GM21381 (cell line): ENCODE data around the gene DBNL.
"Not testable (repeated sequence)": the region's sequence is repeated elsewhere in the genome, so short reads cannot be mapped to it uniquely, and the experiment has no call there.

Source experiments
- ATAC-seq: cut with Tn5 transposase; IDR thresholded peaks from one replicate; pipeline ENCODE4 v1.9.1; 2021; ENCODE audit warnings: mild to moderate bottlenecking, moderate library complexity; ENCODE audit not compliant: unreplicated experiment

Gene DBNL

DNA sequence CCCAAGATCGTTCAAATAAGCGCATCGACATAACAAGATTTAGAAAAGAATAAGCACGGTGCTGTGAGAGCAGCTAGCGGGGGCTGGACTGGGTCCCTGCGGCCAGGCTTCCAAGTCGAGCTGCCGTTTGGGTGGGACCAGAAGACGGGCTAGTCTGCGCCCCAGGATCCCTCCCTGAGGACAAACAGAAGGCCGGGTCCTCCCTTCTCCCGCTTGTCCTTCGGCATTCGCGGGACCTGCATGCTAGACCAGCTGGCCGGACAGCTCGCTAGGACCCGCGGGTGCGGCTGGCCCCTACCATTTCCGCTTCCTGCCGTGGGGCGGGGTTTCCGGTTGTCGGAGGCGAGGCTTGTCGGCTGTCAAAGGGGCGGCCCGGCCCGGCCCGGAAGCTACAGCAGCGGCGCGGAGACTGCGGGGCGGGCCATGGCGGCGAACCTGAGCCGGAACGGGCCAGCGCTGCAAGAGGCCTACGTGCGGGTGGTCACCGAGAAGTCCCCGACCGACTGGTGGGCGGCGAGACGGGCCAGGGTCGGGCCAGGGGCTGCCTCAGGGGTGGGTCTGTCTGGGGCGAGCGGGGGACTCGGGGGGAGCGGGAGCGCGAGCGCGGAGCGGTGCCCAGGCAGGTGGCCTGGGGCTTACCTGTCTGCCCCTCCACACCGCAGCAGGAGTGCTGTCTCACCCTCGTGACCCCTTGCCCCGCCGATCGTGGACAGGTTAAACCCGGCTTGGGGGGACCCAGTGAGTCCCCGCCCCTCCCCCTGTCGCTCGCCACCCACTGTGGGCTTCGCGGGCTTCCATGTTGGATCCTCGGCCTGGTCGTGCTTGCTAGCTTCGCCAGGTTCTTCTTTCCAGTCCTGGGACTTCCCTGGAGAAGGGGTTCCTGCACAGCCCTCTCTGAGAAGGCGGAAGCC is at the start of gene DBNL:
Gene DBNL (plus strand): TSS at position 388 of the 911 bp plus-strand sequence. CDS start 36 bp downstream, at position 424.
- ATAC-seq = peak; percentile 61

DNA sequence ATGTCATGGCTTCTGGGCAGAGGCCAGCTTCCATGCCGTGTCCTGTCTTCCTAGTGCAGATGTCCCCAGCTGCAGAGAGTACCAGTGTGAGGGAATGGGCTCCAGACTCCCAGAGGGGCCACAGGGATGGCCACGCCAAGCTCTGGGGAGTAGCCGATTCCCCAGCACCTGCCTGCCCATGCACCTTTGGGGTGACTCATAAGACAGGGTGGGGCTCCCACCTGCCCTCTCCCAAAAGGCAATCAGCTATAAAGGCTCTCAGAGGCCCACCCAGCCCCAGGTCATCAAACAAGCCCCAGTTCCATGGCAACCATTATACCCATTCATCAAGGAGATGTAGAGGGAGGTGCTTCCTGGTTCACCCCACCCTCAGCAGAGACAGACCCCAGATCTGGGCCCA is 47.0 kb upstream of the DBNL start, which contains the start of gene SPDYE1:
Gene SPDYE1 (plus strand): TSS at position 366 of the 400 bp plus-strand sequence. CDS start 2,053 bp downstream, outside the sequence.
- not testable (repeated sequence) for ATAC-seq

DNA sequence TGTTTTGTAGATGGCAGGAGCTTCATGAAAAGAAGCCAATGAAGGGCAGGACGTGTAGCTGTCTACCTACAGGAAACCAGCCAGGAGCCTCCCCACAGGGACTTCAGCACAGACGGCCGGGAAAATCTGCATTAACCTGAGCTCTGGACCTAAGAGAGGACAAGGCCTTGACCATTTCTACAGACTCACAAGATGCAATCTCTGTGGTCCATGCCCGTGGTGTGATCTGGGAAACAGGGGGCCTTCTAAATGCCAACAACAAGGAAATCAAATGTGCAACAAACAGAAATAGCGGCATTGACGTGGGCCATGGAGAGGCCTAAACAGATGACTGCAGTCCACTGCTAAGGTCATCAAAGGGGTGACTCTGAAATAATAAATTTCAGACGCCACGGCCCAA is 32.4 kb upstream of the DBNL start:
- ATAC-seq = not testable (repeated sequence)

DNA sequence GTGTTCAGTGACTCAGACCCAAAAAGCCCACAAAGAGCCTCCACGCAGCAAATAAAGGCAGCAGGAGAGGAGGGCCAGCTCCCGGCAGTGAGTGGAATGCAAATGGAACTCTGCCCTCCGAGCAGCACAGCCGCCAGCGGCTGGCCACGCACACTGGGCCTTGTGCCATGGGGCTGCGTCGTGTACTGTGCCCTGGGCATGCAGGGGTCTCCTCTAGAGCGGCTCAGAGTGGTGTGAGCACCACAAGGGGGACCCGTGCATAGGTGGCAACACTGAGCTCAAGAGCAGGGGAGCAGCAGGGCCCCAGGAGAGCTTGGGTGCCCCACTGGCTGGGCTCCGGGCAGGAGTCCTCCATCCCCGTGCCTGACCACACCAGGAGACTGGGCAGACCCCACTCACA is 29.4 kb upstream of the DBNL start:
- not testable (repeated sequence) for ATAC-seq

DNA sequence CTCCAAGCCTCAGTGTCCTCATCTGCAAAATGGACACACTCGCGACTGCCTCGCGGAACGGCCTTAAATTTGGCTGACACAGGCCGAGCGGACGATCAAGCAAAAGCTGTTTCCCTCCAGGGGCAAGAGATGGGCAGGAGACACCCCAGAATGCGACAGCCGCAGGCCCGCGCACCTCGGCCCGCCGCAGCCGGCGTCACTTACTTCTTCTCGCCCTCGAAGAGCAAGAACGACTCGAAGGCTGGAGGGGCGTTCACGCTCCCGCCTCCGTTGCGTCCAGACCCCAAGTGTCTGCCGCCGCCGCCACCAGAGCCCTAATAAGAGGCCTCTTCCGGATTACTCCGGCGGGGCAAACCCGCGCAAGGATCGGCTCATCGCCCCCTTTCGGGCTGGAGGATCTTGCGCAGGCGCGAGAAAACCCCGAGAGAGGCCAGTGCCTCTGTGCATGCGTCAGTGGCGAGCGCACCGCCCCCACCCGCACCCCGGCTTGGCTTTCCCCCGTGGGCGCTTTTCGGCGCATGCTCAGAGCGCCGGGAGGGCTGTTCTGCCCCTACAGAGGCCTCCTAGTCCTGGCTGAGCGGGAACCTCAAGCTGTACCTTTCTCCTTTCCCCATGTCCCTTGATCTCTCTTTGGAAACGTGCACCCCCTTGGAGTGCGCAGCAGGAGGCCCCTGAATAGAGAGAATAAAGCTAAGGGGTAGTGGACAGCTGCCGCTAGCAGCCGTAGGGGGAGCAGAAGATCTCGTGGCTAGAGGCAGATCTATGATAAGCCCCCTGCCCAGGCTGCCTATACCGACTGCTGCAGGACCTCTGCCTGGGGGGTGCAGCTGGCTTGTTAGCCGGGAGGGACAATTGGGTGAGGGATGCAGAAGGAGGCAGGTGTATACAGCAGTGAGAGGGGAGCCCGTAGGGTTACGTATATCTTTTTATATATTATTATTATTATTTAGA is 25.4 kb upstream of the DBNL start:
- ATAC-seq = peak; percentile 96

DNA sequence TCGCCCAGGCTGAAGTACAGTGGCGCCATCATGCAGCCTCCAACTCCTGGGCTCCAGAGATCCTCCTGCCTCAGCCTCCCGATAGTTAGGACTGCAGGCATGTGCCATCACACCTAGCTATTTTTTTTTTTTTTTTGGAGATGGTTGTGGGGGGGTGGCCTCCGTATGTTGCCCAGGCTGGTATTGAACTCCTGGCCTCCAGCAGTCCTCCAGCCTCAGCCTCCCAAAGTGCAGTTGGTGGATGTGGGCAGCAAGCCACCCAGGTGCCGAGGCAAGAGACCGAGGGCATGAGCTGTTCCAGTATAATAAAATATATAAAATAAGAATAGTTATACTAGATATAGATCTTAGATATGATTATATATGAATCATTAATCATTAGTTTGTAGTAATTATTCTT is 24.7 kb upstream of the DBNL start:
- not testable (repeated sequence) for ATAC-seq

DNA sequence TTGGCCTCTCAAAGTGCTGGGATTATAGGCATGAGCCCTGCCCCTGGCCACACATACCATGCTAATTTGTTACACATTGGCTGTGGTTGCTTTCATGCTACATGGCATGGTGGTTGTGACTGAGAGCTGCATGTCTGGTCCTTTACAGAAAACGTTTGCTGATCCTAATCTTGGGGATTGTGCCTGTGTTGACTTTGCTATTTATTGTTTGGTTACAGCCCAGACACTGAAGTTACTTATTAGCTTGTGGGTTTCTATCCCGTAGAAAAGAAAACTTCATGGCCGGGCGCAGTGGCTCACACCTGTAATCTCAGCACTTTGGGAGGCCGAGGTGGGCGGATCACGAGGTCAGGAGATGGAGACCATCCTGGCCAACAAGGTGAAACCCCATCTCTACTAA is 22.4 kb upstream of the DBNL start:
- ATAC-seq = not testable (repeated sequence)

DNA sequence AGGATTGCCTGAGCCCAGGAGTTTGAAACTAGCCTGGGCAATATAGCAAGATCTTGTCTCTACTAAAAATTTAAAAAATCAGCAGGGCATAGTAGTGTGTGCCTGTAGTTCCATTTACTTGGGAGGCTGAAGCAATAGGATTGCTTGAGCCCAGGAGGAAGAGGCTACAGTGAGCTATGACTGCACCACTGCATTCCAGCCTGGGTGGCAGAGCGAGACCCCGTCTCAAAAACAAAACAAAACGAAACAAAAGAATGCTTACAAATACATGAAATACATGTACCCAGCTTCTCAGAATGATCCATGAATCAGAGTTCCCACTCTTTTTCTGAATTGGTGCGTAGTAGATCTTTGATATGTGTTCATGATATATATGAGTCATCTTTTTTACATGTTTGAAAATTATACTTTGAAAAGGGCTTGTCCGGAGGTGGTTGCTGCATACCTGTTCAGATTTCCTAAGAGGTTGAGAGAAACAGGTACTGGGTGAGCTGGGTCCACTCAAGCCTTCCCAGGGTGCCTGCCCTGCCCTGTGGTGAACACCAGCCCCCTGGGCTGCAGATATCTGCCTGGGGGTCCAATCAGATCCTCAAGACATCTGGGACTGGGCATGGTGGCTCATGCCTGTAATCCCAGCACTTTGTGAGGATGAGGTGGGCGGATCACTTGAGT is 21.6 kb upstream of the DBNL start:
- ATAC-seq = not testable (repeated sequence)

DNA sequence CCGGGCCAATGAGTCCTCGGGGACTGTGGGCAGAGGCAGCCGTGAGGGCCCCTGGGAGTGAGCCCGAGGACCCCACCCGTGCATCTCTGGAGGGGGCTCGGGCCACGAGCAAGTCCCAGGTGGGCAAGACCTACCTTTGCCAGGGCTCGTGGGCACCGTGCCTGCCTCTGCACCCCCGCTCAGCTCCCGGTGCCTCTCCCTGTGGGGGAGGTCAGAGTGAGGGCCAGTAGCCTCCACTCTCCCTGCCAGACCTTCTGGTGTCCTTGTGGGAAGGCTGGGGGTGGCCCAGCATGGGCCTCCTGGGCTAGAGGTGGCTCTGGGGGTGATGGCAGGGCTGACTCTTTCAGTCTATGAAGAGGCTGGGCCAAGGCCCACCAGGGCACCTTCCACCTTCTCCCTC is 15.1 kb upstream of the DBNL start:
- ATAC-seq = not testable (repeated sequence)

DNA sequence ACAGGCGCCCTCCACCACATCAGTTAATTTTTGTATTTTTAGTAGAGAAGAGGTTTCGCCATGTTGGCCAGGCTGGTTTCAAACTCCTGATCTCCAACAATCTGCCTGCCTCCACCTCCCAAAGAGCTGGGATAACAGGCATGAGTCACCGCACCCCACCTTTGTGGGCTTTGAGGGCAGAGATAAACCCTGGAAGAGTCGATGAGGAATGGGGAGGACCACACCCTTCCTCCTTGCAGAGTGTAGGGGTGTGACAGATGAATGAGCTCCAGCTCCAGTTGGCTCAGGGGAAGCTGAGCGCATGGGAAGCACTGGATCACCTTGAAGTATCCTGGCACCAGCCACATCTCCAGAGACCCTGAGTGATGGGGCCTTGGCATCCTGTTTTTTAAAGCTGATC is 14.5 kb upstream of the DBNL start:
- ATAC-seq = not testable (repeated sequence)

DNA sequence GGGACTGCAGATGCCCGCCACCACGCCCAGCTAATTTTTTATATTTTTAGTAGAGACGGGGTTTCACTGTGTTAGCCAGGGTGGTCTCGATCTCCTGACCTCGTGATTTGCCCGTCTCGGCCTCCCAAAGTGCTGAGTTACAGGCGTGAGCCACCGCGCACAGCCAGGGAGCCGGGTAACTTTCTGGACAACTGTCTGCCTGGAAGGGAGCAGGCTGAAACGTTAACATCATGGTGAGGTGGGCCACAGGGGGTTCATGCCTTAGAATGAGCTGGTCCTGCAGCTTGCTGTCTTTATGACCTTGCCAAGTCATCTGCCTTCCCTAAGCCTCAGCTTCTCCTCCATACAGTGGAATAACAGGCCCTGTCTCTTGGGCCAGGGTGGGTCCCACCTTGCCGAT is 13.2 kb upstream of the DBNL start:
- not testable (repeated sequence) for ATAC-seq

DNA sequence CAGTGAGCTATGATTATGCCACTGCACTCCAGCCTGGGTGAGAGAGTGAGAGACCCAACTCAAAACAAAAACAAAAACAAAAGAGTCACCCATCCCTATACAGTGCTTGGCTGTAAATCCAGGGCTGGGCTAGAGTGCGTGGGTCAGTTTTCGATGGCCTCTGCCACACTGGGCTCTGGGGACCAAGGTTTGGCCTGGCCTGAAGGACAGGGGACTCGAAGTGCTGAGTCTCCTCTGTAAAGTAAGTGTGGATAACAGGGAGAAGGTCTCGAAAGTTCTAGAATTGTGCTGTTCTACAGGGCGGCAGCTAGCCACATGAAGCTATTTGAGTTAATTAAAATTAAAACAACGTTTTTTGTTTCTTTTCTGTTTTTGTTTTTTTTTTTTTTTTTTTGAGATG is 12.5 kb upstream of the DBNL start:
- ATAC-seq = not testable (repeated sequence)

DNA sequence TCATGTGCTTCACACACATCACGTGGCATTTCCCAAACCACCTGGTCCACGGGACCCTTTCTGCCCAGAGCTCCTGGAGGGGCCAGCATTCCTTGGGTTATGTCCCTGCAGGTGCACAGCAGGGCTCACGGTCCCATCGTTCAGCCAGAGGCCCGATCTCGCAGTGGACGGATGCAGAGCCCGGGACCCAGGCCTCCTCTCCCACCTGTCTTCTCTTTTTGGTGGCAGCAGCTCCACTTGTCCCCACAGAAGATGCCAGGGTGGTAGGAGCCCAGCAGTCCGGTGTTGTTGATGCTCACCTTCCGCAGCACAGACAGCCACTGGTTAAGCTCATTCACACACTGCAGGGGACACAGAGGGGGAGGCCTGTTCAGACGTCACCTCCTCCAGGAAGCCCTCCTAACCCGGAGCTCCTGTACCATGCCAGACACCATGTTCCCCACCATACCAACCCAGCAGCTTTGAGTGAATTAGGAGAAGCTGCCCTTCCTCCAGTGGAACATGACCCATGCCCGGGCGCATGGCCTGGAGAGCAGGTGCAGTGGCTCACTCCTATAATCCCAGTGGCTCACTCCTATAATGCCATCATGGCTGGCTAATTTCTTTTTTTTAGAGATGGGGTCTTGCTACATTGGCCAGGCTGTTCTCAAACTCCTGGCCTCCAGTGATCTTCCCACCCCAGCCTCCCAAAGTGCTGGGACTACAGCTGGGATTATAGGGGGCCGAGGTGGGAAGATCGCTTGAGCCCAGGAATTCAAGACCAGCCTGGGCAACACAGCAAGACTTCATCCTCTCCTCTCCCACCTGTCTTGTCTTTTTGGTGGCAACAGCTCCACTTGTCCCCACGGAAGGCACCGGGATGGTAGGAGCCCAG is 10.3 kb upstream of the DBNL start:
- not testable (repeated sequence) for ATAC-seq

DNA sequence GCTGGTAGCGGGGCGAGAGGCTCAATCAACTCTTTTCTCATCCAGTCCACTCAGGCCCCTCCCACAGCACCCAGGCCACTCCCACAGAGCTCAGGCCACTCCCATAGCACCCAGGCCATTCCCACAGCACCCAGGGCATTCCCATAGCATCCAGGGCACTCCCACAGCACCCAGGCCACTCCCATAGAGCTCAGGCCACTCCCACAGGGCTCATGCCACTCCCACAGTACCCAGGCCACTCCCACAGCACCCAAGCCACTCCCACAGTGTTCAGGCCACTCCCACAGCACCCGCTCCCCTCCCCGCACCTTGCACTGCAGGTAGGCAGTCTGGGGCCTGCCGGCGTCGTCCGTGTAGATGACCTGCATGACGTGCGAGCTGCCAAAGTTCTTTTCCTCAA is 8.1 kb upstream of the DBNL start:
- not testable (repeated sequence) for ATAC-seq

DNA sequence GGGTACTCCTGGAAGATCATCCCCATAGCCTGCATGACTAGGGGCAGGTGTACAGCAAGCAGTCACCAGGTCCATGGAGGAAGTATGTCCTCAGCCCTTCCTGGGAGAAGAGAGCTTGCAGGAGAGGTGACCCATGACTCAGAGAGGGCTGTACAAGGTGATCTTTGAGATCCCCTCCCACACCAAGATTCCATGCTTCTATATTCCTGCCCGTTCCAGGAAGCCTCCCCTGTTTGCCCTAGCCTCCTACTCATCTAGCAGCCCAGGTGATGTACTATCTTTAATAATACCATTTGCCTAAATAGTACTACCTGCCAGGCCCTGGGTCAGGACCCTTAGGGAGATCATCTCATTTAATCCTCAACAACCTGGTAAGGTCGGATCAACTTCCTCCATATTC is 6.6 kb upstream of the DBNL start:
- not testable (repeated sequence) for ATAC-seq

DNA sequence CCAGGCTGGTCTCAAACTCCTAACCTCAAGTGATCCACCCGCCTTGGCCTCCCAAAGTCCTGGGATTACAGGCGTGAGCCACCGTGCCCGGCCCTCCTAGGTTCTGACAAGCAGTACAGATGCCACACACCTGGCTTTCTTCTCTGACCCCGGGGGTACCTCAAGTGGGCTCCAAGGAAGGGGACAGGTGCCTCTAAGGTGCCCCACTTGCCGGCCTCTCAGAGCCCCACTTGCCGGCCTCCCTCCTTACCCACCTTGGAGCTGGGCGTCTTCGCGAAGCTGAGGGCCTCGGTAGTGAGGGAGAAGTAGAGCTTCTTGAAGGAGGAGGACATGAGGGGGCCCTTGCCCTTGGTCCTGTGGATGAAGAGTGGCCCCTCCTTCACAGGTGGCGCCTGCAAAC is 5.9 kb upstream of the DBNL start:
- ATAC-seq = not testable (repeated sequence)

DNA sequence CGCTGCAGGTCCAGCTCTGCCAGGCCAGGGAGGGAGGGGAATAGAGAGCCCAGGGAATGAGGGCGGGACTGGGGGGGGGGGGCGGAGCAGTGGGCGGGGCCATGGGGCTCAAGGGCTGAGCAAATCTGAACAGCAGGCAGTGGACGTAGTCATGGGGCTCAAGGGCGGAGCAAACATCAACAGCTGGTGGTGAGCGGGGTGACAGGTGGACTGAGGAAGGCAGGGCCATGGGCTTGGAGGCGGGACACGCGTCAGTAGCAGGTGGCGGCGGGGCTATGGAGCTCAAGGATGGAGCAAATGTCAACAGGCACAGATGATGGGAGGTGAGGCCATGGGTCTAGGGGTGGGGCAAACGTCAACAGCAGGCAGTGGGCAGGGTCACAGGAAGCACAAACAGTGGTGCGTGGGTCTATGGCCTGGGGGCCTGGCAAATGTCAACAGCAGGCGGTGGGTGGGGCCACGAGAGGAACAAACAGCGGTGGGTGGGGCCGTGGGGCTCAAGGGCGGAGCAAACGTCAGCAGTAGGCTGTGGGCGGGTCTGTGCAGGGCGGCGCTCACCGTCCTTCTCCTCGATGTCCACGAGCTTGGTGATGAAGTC is 5.4 kb upstream of the DBNL start:
- peak; percentile 55 for ATAC-seq

DNA sequence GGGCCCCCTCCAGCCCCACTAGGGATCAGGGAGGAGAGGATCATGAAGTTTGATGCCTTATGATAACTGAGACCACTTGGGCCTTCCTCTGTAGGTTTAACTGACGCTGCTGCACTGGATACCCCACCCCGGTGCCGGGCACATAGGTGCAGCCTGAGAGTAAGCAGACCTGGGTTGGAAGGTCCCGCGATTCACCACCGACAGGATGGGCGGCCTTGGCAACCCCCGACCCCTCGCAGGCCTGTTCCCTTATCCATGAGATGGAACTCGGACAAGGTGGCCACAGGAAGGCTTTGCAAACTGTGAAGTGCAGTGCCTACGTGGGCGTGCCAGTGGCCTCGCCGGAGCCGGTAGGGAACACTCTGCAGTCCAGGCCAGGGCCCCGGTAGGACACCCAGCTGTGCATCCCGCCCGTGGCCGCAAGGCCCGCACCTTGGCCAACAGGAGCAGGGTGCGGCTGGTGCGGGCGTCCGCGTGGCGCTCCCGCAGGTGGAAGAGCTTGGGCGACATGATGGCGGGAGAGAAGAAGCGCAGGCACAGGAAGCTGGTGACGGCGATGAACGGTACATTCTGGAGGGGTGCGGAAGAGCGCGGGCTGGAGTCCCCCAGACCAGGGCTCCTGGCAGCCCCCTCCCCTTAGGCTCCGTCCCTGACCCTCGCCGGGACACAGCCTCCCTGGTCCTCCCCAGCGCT is 4.6 kb upstream of the DBNL start:
- ATAC-seq = peak; percentile 6

DNA sequence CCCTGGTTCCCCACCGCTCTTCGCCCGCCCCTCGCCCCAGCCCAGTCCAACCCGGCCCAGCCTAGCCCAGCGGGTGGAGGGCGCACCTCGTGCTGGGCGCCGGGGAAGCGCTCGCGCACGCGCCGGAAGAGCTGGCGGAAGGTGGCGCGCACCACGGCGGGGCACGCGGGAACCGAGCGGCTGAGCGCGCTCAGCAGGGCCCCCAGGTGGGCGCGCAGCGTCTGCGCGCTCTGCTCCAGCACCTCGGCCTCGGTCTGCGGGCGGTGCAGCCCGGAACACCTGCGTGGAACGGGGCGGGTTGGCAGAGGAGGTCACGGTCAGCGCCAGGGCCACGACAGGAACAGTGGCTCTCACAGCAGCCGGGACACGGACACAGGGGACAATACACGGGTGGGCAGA is 4.0 kb upstream of the DBNL start:
- peak; percentile 54 for ATAC-seq
